GM19193 (cell line): ENCODE data around the gene SIT1.

Source experiments
- POLR2A ChIP-seq: IDR thresholded peaks from 4 replicates; pipeline ENCODE4 v1.6.1; 2011; ENCODE audit not compliant: insufficient read depth, insufficient read length; ENCODE audit errors: extremely low read depth

The SIT1 gene

GRCh38 chr9:35629597-35629996, 21.1 kb downstream of the SIT1 start:
- no peak for TF ChIP-seq POLR2A

GRCh38 chr9:35628389-35628991, 22.2 kb downstream of the SIT1 start:
- no peak for TF ChIP-seq POLR2A

DNA sequence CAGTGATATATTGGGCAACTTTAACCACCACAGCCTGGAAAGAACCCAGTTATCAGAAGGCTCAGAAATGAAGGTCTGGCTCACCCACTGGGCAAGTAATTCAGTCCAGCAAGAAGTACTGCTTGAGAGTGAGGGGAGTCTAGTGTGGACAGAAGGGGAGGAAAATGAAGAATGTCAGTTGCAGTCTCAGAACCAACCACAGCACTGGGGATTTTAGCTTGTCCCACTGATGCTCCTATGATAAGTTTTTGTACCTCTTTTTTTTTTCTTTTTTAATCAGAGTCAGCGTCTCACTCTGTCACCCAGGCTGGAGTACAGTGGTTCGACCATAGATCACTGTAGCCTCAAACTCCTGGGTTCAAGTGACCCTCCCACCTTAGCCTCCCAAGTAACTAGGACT, 23.2 kb downstream of the SIT1 start:
- TF ChIP-seq POLR2A: no peak

DNA sequence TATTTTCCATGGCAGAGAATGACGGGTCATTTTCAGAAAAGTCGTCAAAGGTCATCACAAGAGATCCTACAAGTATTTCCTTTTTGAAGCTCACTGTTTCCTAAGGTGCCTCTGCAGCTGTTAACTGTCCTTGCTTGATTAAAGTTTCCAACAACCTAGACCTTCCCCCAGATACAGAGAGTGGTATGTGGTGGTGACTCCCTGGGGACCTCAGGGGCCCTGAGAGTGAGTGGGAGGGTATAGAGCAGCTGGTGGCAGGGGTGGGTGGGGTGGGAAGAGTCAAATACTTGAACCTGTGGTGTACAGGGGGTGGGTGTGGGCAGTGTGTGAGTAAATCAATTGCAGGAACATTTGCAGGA, 31.0 kb downstream of the SIT1 start:
- TF ChIP-seq POLR2A: no peak

GRCh38 chr9:35618854-35619799, 31.6 kb downstream of the SIT1 start:
- TF ChIP-seq POLR2A: peak; percentile 51

- peak; percentile 46 for TF ChIP-seq POLR2A
Observed at GRCh38 chr9:35618325-35618727, 32.4 kb downstream of the SIT1 start, which contains the start of gene CD72. CD72 (minus strand) TSS chr9:35618413; CDS start chr9:35618303, 110 bp downstream.

DNA sequence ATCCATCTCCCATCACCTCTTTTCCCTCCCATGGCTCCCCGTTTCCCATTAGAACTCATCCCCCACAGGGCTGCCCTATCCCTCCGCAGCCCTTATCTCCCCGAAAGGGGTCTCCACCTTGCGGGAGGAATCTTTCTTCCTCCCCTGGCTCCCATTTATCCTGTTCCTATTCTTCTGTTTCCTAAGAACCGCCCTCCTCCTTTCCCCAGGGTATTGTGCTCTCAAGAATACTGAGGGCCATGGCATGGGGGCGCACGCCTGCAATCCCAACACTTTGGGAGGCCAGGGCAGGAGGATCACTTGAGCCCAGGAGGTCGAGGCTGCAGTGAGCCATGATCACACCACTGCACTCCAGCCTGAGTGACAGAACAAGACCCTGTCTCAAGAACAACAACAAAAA, 33.2 kb downstream of the SIT1 start:
- no peak for TF ChIP-seq POLR2A

GRCh38 chr9:35616681-35617459, 33.9 kb downstream of the SIT1 start:
- TF ChIP-seq POLR2A: peak; percentile 75

DNA sequence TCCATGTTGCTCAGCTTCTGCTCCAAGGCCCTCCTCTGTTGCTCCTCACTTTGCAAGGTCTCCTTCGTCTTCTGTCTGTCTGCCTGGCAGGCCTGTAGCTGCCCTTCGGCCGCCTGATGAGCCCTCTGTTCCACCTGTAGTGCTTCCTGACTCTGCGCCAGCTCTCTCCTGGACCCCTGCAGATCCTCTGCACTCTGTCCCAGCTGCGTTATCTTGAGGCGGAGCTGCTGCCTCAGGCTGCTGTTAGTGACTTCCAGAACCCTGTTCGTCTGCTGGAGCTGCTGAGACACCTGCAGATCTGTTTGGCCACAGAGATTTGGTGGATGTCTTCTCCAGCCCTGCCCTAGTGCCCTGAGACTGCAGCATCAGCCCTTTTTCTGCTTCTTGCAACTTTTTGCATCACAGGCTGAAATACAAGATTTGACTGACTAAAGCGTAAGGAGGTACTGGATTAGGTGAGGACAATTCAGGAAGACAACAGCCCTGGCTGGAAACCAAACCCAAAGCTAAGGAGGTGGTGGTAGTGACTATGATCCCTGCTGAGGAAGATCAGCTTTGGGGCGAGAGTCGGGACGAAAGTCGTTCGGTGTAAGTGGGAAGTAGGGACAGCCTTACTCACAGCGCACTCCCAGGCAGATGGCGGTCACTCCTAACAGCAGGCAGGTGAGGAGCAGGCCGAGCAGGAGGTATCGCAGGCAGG, 34.6 kb downstream of the SIT1 start:
- TF ChIP-seq POLR2A: no peak

- no peak for TF ChIP-seq POLR2A
Observed at GRCh38 chr9:35612843-35613242, 37.9 kb downstream of the SIT1 start.

GRCh38 chr9:35611230-35611797, 39.4 kb downstream of the SIT1 start:
- TF ChIP-seq POLR2A: no peak

DNA sequence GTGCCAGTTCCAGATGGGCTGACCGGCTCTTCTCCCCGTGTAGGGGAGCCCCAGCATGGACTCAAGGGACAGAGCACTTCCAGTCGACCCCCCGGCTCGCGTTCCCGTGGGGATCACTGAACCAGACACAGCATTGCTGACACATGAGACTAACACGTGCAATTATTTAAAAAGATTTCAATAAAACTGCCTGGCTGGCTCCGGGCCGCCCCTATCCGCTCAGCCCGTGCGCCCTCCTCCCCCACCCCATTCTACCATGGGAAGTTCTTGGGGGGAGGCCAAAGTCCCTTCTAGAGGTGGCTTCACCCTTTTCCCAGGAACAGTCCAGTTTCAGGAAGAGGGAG, 40.9 kb downstream of the SIT1 start:
- no peak for TF ChIP-seq POLR2A

GRCh38 chr9:35609001-35609819, 41.5 kb downstream of the SIT1 start:
- no peak for TF ChIP-seq POLR2A

- TF ChIP-seq POLR2A: no peak
Observed at GRCh38 chr9:35608221-35608620, 42.5 kb downstream of the SIT1 start.
